ENCODE data around the gene SERINC3. TPM values are rescaled to one million over a fixed set of nuclear protein-coding genes. Genes with fewer than 3 reads are reported as not detected.

SERINC3 gene
- total and polyA plus RNA-seq, 8 donors, result 14.5 to 52.1 (median 31.3) TPM

- H3K36me3 ChIP-seq, result no peaks in the 10 kb centered on the region
- DNase-seq, result no peak
- H3K4me1 ChIP-seq, result no peaks in the 10 kb centered on the region
- no peak overlapping the region for H3K4me3 ChIP-seq
- ATAC-seq, result no peak
- H3K27ac ChIP-seq, result no peak overlapping the region
- WGBS, 2 donors, result 66 to 75% methylated on average over 9 of the region's 9 CpGs
- intact Hi-C loops (cut with DNase I), result no loop called here
- FAIRE-seq, result no peak
- no peaks in the 10 kb centered on the region for H3K9me3 ChIP-seq
- no peak for TF ChIP-seq CTCF (IDR thresholded peaks at IDR 0.05)
- no peaks in the 10 kb centered on the region for H3K27me3 ChIP-seq
These were observed 72.9 kb downstream of the SERINC3 start for GRCh38 chr20:44448753-44449546.

GRCh38 chr20:44447827-44448419 is 73.9 kb downstream of the SERINC3 start:
- H3K36me3 ChIP-seq, result no peaks in the 10 kb centered on the region
- no peaks in the 10 kb centered on the region for H3K27me3 ChIP-seq
- no peak overlapping the region for H3K4me3 ChIP-seq
- TF ChIP-seq CTCF (IDR thresholded peaks at IDR 0.05), result no peak
- FAIRE-seq (no peak), DNase-seq (no peak), ATAC-seq (no peak)
- H3K9me3 ChIP-seq, result no peaks in the 10 kb centered on the region
- no peaks in the 10 kb centered on the region for H3K4me1 ChIP-seq
- 89 to 94% methylated on average over 3 of the region's 3 CpGs for WGBS, 2 donors
- no peak overlapping the region for H3K27ac ChIP-seq
- intact Hi-C loops (cut with DNase I), result no loop called here

Other genes with a start within 250 kb of the SERINC3 start
- 1 to 10 TPM; 5.3 to 7.4 (median 5.9) TPM for gene FITM2, start 210.9 kb downstream of the SERINC3 start, total RNA-seq
- 1 to 10 TPM; 2.0 to 5.1 TPM for gene FITM2, start 210.9 kb downstream of the SERINC3 start, polyA plus RNA-seq
- gene R3HDML, start 185.0 kb downstream of the SERINC3 start, total RNA-seq, result not detected
- not detected for gene R3HDML, start 185.0 kb downstream of the SERINC3 start, polyA plus RNA-seq
- 10 to 100 TPM; 19.6 to 29.2 (median 23.1) TPM for gene HNF4A, start 166.4 kb downstream of the SERINC3 start, total RNA-seq
- 1 to 10 TPM; 7.4 to 8.8 TPM for gene HNF4A, start 166.4 kb downstream of the SERINC3 start, polyA plus RNA-seq
- 1 to 10 TPM; 5.0 to 8.2 (median 6.9) TPM for gene TTPAL, start 46.2 kb downstream of the SERINC3 start, total RNA-seq
- gene TTPAL, start 46.2 kb downstream of the SERINC3 start, polyA plus RNA-seq, result 1 to 10 TPM; 3.1 to 4.6 TPM
- gene PKIG, start 60.5 kb upstream of the SERINC3 start, total RNA-seq, result 10 to 100 TPM; 10.6 to 15.8 (median 12.6) TPM
- 10 to 100 TPM; 20.3 to 40.2 TPM for gene PKIG, start 60.5 kb upstream of the SERINC3 start, polyA plus RNA-seq
- 1 to 10 TPM; 2.9 to 5.9 (median 3.2) TPM for gene ADA, start 129.6 kb upstream of the SERINC3 start, total RNA-seq
- gene ADA, start 129.6 kb upstream of the SERINC3 start, polyA plus RNA-seq, result 1 to 10 TPM; 5.1 to 6.0 TPM
- 1 to 10 TPM in 5 of 6 donors, under 1 TPM in 1; 0.14 to 3.3 (median 1.3) TPM for gene CCN5, start 193.3 kb upstream of the SERINC3 start, total RNA-seq
- gene CCN5, start 193.3 kb upstream of the SERINC3 start, polyA plus RNA-seq, result 1 to 10 TPM; 3.3 to 6.4 TPM
- 1 to 10 TPM in 3 of 6 donors, under 1 TPM in 3; 0.75 to 2.5 (median 1.4) TPM for gene KCNK15, start 223.8 kb upstream of the SERINC3 start, total RNA-seq
- gene KCNK15, start 223.8 kb upstream of the SERINC3 start, polyA plus RNA-seq, result 1 to 10 TPM in 1 of 2 donors, under 1 TPM in 1; 0.42 to 1.1 TPM